CD4-positive, CD25-positive, alpha-beta regulatory T cell (primary cell): ENCODE measurements around the gene F8. TPM values are rescaled to one million over a fixed set of nuclear protein-coding genes. Genes with fewer than 3 reads are reported as not detected.

Experiments
- ATAC-seq, 2 donors: fragments of 150-1000 bp; cut with Tn5 transposase; one replicate each; pipeline ENCODE4 v1.10.0; 2021; ENCODE audit warnings: low read depth in 2 of 2, moderate number of reproducible peaks in 2 of 2, moderate library complexity in 1 of 2
- DNase-seq, 3 donors: peaks; one replicate each; pipeline versions ENCODE4 v3.0.0 to v3.0.0-alpha.2; 2012 to 2022; ENCODE audit warnings: mixed read lengths in 1 of 3
- H3K27ac ChIP-seq: one replicate; pipeline ENCODE4 v1.7.0; 2013; ENCODE audit warnings: mild to moderate bottlenecking, low read length; ENCODE audit not compliant: insufficient read depth, poor library complexity, severe bottlenecking
- H3K27me3 ChIP-seq: one replicate; pipeline ENCODE4 v1.7.0; 2013; ENCODE audit warnings: low read length; ENCODE audit not compliant: control insufficient read depth, insufficient read depth
- H3K36me3 ChIP-seq: one replicate; pipeline ENCODE4 v1.7.0; 2013; ENCODE audit warnings: mild to moderate bottlenecking, low read length, moderate library complexity; ENCODE audit not compliant: control insufficient read depth, insufficient read depth
- H3K4me1 ChIP-seq: 2 replicates; pipeline ENCODE4 v1.7.0; 2013; ENCODE audit warnings: mild to moderate bottlenecking, low read length; ENCODE audit not compliant: insufficient read depth, control insufficient read depth, poor library complexity, severe bottlenecking
- H3K4me3 ChIP-seq: one replicate; pipeline ENCODE4 v1.7.0; 2013; ENCODE audit warnings: low read depth, mild to moderate bottlenecking, low read length, moderate library complexity
- H3K9me3 ChIP-seq, 2 experiments: 1 replicate in 1 of 2; 2 replicates in 1 of 2; pipeline ENCODE4 v1.7.0; 2013; ENCODE audit warnings: low read length in 2 of 2, mild to moderate bottlenecking in 1 of 2, moderate library complexity in 1 of 2; ENCODE audit not compliant: control insufficient read depth in 2 of 2
- H3K27ac Mint-ChIP-seq, 3 donors: one replicate each; pipeline ENCODE4 v1.8.0; 2020 to 2022; ENCODE audit warnings: mild to moderate bottlenecking in 3 of 3, mixed read lengths in 3 of 3, moderate library complexity in 2 of 3
- H3K27me3 Mint-ChIP-seq: one replicate; pipeline ENCODE4 v1.8.0; 2022; ENCODE audit warnings: mild to moderate bottlenecking, mixed read lengths
- H3K36me3 Mint-ChIP-seq: one replicate; pipeline ENCODE4 v1.8.0; 2020; ENCODE audit warnings: mixed read lengths
- H3K4me1 Mint-ChIP-seq, 4 donors: one replicate each; pipeline ENCODE4 v1.8.0; 2020 to 2022; ENCODE audit warnings: mixed read lengths in 4 of 4, mild to moderate bottlenecking in 1 of 4
- H3K4me3 Mint-ChIP-seq, 4 donors: one replicate each; pipeline ENCODE4 v1.8.0; 2020 to 2022; ENCODE audit warnings: mild to moderate bottlenecking in 4 of 4, mixed read lengths in 4 of 4, moderate library complexity in 3 of 4
- H3K9me3 Mint-ChIP-seq, 7 donors: one replicate each; pipeline ENCODE4 v1.8.0; 2020 to 2022; ENCODE audit warnings: mixed read lengths in 7 of 7, mild to moderate bottlenecking in 3 of 7, moderate library complexity in 2 of 7
- polyA plus RNA-seq, 4 donors: library from polyadenylated mRNA; unstranded; fragments of 300-500 nt; fragmentation: Illumina TruSeq; gene quantifications; one replicate each; pipeline ENCODE4 v1.2.3, GENCODE V29; 2021
- total RNA-seq: library from RNA; stranded (reverse); gene quantifications from one replicate; pipeline ENCODE4 v1.2.3, GENCODE V29; 2022

Gene F8
- total and polyA plus RNA-seq, 5 donors from 2014 or later: 0.89 to 7.3 (median 4.3) TPM

DNA sequence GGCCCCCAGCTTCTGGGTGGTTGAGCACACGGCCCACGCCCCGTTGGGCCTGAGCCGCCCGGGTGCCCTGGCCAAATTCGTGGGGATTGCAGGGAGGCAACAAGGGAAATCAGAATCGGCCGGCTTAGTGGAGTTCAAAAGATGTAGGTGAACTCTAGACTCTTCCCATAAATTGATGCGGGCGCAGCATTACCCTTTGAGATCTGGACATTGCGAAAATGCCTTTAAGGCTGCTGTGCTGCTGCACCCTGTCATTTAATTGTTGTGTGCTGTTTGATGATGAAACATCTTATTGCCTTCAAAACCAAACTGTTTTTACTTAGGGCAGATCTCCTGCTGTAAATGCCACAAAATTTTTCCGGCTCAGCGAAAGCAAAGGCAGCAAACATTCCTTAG is 216.8 kb downstream of the F8 start:
- Mint-ChIP-seq H3K9me3 (no peaks in the 10 kb centered on the region), H3K36me3 (no peaks in the 10 kb centered on the region), H3K27me3 (peaks cover 4% of the 10 kb centered on the region), H3K4me1 (peaks cover 7 to 39% (median 13%) of the 10 kb centered on the region in 4 donors), H3K27ac (peak overlapping the region; percentile 9 to 73 (median 48)), H3K4me3 (peak overlapping the region; percentile 81 to 92 (median 85))
- Histone ChIP-seq H3K27ac (no peak overlapping the region), H3K4me1 (peaks cover 20% of the 10 kb centered on the region), H3K4me3 (peak overlapping the region; percentile 41), H3K9me3 (no peaks in the 10 kb centered on the region), H3K27me3 (peaks cover 4% of the 10 kb centered on the region), H3K36me3 (no peaks in the 10 kb centered on the region)
- ATAC-seq (no peak), DNase-seq (no peak)

DNA sequence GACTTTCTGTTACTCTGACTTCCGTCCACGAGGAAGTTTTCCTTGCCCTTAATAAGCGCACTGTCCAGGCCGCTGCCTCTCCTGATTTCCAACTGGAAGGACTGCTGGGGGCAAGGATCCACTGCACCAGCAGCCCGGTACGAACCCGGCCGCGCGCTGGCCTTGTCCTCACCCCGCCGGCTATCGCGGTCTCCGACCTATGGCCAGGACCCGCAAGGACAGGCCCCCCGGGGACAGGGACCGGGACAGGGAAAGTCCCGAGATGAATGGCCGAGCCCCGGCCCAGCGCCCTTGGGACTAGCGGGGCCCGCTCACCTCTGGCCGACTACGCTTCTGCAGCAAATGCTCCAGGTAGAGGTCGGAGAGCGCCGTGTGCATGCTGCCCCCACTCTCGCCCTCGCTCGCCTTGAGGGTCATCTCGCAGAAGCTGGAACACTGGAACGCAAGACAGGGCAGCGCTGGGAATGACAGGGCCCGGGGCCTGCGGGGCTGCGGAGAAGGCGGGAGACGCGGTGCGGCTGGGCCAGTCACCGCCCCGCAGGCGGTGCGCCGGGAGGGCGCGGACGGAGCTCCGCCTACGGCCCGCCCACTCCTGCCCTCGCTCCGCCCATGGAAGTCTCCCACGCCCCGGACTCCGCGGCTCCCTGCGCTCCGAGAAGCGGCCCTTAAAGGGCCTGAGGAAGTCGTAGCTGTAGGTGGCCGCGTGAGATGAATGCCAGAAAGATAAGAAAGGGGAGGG is 217.4 kb downstream of the F8 start, which contains the start of gene MPP1:
MPP1 (minus strand) TSS at position 529 of the 739 bp plus-strand sequence; CDS start at position 417, 112 bp downstream.
- no peaks in the 10 kb centered on the region for H3K36me3 ChIP-seq
- Mint-ChIP-seq H3K9me3 (no peaks in the 10 kb centered on the region), H3K27me3 (peaks cover 4% of the 10 kb centered on the region), H3K4me3 (peak within 1 kb of the TSS; percentile 81 to 92 (median 85)), H3K4me1 (peaks cover 7 to 44% (median 15%) of the 10 kb centered on the region in 4 donors), H3K27ac (peak within 1 kb of the TSS; percentile 9 to 81 (median 73)), H3K36me3 (no peaks in the 10 kb centered on the region)
- H3K27ac ChIP-seq: no peak within 1 kb of the TSS
- H3K4me1 ChIP-seq: peaks cover 20% of the 10 kb centered on the region
- H3K9me3 ChIP-seq: no peaks in the 10 kb centered on the region
- peaks cover 4% of the 10 kb centered on the region for H3K27me3 ChIP-seq
- ATAC-seq: peak; percentile 89
- peak; percentile 65 to 78 (median 74) for DNase-seq
- H3K4me3 ChIP-seq: peak within 1 kb of the TSS; percentile 59

DNA sequence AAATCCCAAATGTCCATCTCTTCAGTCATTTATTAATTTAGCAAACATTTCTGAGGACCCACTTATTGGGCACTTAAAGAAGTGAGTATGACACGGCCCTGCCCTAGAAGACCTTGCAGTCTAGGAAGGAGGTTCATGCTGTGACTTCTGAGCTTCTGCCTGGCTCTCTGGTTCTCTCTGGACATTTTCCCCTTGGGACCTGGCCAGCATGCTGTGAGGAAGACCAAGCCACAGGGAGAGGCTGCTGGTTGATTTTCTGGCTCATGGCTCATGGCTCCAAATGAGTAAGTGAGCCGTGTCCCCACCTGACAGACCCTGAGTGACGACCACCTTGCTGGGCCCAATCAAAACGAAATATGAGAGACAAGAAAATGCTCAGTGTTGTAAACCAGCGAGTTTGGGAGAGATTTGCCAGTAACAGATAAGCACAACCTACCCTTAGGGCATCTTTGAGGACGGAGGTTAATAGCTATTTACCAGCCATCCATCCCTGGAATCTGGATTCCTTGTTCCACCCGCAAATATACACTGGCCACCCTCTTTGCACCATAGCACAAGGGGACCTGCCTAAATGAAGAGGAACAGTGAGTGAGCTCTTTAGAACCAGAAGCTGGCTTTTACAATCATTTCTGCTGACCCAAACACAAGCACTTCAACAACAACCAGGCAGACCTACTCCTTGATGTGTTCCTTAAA is 218.1 kb downstream of the F8 start:
- Histone ChIP-seq H3K4me3 (peak overlapping the region; percentile 59), H3K9me3 (no peaks in the 10 kb centered on the region), H3K27ac (no peak overlapping the region), H3K27me3 (peaks cover 4% of the 10 kb centered on the region), H3K4me1 (peaks cover 20% of the 10 kb centered on the region), H3K36me3 (no peaks in the 10 kb centered on the region)
- H3K4me3 Mint-ChIP-seq: peak overlapping the region; percentile 79 to 89 (median 84)
- DNase-seq: no peak
- H3K4me1 Mint-ChIP-seq: peaks cover 7 to 49% (median 19%) of the 10 kb centered on the region in 4 donors
- peak overlapping the region in 1 of 3 donors; percentile 81 for H3K27ac Mint-ChIP-seq
- H3K27me3 Mint-ChIP-seq: peaks cover 4% of the 10 kb centered on the region
- H3K36me3 Mint-ChIP-seq: no peaks in the 10 kb centered on the region
- ATAC-seq: no peak
- no peaks in the 10 kb centered on the region for H3K9me3 Mint-ChIP-seq

DNA sequence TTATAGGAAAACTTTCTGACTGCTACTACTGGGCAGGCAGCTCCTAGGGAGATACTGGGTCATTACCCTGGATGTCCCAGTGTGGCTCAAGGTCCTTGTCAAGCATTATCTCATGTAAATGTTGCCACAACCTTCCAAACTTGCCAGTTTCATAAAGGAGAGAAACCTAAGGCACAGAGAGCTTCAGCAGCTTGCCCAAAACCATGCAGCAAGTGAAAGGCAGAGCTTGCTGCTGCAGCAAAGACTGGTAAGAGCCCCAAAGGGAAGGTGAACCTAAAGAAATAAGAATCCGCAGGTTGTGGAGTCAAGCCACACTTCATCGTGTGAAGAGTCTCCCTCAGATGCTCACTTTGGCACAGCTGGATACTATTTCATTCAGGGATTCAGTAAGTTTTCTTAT is 219.6 kb downstream of the F8 start:
- Mint-ChIP-seq H3K9me3 (no peaks in the 10 kb centered on the region), H3K27ac (peak overlapping the region in 2 of 3 donors; percentile 26 to 76), H3K36me3 (no peaks in the 10 kb centered on the region), H3K27me3 (peaks cover 4% of the 10 kb centered on the region), H3K4me3 (peak overlapping the region in 3 of 4 donors; percentile 31 to 81 (median 39)), H3K4me1 (peaks cover 7 to 55% (median 22%) of the 10 kb centered on the region in 4 donors)
- H3K27me3 ChIP-seq: peaks cover 4% of the 10 kb centered on the region
- no peak overlapping the region for H3K4me3 ChIP-seq
- H3K4me1 ChIP-seq: peaks cover 20% of the 10 kb centered on the region
- ATAC-seq (no peak), DNase-seq (no peak)
- no peaks in the 10 kb centered on the region for H3K9me3 ChIP-seq
- no peak overlapping the region for H3K27ac ChIP-seq
- H3K36me3 ChIP-seq: no peaks in the 10 kb centered on the region

DNA sequence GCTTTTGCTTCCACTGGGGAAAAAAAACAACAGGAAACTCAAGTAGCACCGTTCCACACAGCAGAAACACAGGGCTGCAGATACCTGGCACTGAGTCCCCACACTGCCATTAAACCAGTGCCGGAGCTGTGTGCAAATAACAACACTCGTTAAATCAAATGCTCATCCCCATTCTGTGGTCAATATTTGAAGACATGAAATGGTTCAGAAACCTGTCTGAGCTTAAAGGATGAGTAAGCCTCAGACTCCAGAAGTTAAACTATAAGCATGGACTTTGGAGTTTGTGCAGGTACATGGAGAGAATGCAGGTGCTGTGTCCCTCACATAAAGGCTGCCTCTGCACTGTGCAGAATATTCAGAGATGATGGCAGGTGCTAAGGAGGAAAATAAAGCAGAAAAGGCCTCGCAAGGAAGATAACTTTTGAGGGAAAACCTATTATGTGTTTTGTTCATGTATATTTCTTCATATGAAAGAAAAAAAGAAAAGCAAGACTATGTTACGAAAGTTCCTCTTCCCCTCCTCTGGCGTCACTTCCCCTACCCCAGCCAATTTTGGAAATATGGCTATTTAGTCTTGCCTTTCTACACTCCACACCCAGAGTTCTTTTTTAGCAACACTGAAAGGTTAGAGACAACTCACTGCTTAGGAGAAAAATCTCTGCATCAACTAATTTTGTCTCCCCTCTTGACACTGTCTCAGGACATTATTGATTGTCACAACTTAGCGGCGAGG is 221.9 kb downstream of the F8 start:
- H3K4me3 ChIP-seq: no peak overlapping the region
- DNase-seq (no peak), ATAC-seq (no peak)
- H3K27ac ChIP-seq: no peak overlapping the region
- peaks cover 2% of the 10 kb centered on the region for H3K27me3 Mint-ChIP-seq
- no peaks in the 10 kb centered on the region for H3K9me3 Mint-ChIP-seq
- H3K4me3 Mint-ChIP-seq: peak overlapping the region in 2 of 4 donors; percentile 2 to 9
- H3K27me3 ChIP-seq: no peaks in the 10 kb centered on the region
- no peaks in the 10 kb centered on the region for H3K36me3 Mint-ChIP-seq
- peak overlapping the region in 1 of 3 donors; percentile 49 for H3K27ac Mint-ChIP-seq
- H3K9me3 ChIP-seq: no peaks in the 10 kb centered on the region
- H3K36me3 ChIP-seq: no peaks in the 10 kb centered on the region
- peaks cover 16% of the 10 kb centered on the region for H3K4me1 ChIP-seq
- H3K4me1 Mint-ChIP-seq: peaks cover 7 to 51% (median 24%) of the 10 kb centered on the region in 4 donors

DNA sequence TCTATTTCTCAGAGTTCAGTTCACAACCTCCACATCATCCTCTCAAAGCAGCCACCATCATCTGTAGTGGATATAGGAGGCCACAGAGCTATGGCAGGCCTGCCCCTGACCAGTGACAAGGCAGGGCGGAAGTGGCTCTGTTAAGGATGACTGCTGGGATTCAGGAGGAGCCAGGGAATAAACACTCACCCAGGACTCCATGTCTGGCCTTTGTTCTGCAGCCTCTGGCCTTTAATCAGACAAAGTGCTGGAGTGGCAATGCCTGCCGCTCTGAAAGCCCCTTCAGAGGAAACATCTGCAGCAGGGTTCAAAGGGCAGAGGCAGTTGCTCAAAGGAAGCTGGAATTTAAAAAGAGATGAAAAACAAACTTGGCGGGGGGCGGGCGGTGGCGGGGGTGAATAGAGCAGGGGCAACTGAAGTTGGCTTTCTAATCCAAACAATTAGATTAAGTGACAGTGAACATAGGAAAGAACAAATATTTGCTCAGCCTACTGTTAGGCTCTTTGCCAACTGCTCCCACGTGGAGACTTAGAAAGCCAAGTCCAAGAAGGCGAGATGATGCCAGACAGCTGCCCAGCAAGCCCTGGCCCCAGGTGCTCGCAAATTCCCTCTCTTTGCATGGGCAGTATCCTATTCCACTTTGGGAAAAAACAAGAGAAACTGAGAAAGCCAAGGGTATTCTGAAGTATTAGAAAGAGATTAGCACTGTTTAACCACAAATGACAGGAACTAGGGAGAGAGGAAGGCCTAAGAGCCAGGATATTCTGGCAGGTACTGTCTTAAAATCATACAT is 222.8 kb downstream of the F8 start:
- no peaks in the 10 kb centered on the region for H3K36me3 ChIP-seq
- H3K4me1 Mint-ChIP-seq: peaks cover 7 to 54% (median 23%) of the 10 kb centered on the region in 4 donors
- no peaks in the 10 kb centered on the region for H3K27me3 ChIP-seq
- peak overlapping the region in 1 of 3 donors; percentile 64 for H3K27ac Mint-ChIP-seq
- no peaks in the 10 kb centered on the region for H3K9me3 ChIP-seq
- peaks cover 11% of the 10 kb centered on the region for H3K4me1 ChIP-seq
- DNase-seq: no peak
- no peak overlapping the region for H3K4me3 ChIP-seq
- no peaks in the 10 kb centered on the region for H3K9me3 Mint-ChIP-seq
- H3K27ac ChIP-seq: no peak overlapping the region
- H3K36me3 Mint-ChIP-seq: no peaks in the 10 kb centered on the region
- no peaks in the 10 kb centered on the region for H3K27me3 Mint-ChIP-seq
- ATAC-seq: no peak
- H3K4me3 Mint-ChIP-seq: peak overlapping the region in 1 of 4 donors; percentile 45

DNA sequence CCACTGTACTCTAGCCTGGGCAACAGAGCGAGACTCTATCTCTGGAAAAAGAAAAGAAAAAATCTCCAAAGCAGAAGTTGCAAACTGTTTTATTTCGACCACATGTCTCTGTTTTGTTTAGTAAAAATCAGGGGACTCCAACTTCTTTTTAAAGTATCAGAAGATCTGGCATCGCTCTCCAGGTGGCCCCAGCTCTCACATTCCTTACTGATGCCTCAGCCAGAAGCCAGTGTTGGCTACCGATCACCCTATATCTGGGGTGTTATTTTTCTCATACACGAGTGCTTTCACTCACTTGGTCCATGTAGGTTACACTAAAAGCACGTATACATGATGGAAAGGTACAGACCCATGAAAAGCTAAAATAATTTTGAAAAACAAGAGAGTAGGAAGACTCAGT is 225.5 kb downstream of the F8 start:
- Mint-ChIP-seq H3K4me3 (no peak overlapping the region), H3K4me1 (peaks cover 0 to 39% (median 17%) of the 10 kb centered on the region in 4 donors), H3K27ac (no peak overlapping the region), H3K9me3 (no peaks in the 10 kb centered on the region), H3K36me3 (no peaks in the 10 kb centered on the region), H3K27me3 (no peaks in the 10 kb centered on the region)
- H3K9me3 ChIP-seq: no peaks in the 10 kb centered on the region
- H3K27ac ChIP-seq: no peak overlapping the region
- no peaks in the 10 kb centered on the region for H3K36me3 ChIP-seq
- DNase-seq: no peak
- no peak overlapping the region for H3K4me3 ChIP-seq
- H3K4me1 ChIP-seq: peaks cover 3% of the 10 kb centered on the region
- no peak for ATAC-seq
- H3K27me3 ChIP-seq: no peaks in the 10 kb centered on the region
